IMR-90 (cell line): Measurements from ENCODE around the gene HELZ. TPM values are rescaled to one million over a fixed set of nuclear protein-coding genes. Genes with fewer than 3 reads are reported as not detected.

Experiments
- ATAC-seq: fragments of 200-7000 bp; cut with Tn5 transposase; 2 replicates; pipeline ENCODE4 v1.9.1; 2020; ENCODE audit warnings: low read depth, mild to moderate bottlenecking, moderate library complexity
- BruUV-seq: library from RNA; stranded (reverse); fragments of 400-500 nt; replicated peaks from 2 replicates; lab custom pipeline; 2021; lab: Mats Ljungman, UMichigan
- CTCF ChIA-PET: fragments of 300-600 bp; formaldehyde crosslinking; extraction: SDS; loops from one replicate; lab custom pipeline; 2021; ENCODE audit warnings: antibody characterized with exemption; lab: Yijun Ruan, JAX
- POLR2A ChIA-PET: fragments of 300-600 bp; sonication (Branson Sonifier 250); formaldehyde crosslinking; loops from one replicate; lab custom pipeline; 2022; ENCODE audit warnings: antibody characterized with exemption; ENCODE audit not compliant: unreplicated experiment; lab: Charles Lee
- DNase-seq: peaks from one replicate; pipeline ENCODE4 v3.0.0; 2013
- H2AFZ ChIP-seq: replicated peaks from 2 replicates; pipeline ENCODE3; 2013; ENCODE audit warnings: low read length, mild to moderate bottlenecking; ENCODE audit not compliant: poor library complexity
- H2AK5ac ChIP-seq: 2 replicates; pipeline ENCODE4 v1.6.1; 2013; ENCODE audit warnings: low read depth, low read length, inconsistent platforms
- H2AK9ac ChIP-seq: replicated peaks from 2 replicates; pipeline ENCODE3; 2013; ENCODE audit warnings: mild to moderate bottlenecking, low read depth, low read length, moderate library complexity; ENCODE audit not compliant: poor library complexity
- H2BK120ac ChIP-seq: 2 replicates; pipeline ENCODE4 v1.6.1; 2013; ENCODE audit warnings: low read depth, low read length, inconsistent platforms
- H2BK15ac ChIP-seq: 3 replicates; pipeline ENCODE4 v1.6.1; 2013; ENCODE audit warnings: low read depth, low read length, inconsistent platforms
- H2BK20ac ChIP-seq: 2 replicates; pipeline ENCODE4 v1.6.1; 2013; ENCODE audit warnings: low read depth, mild to moderate bottlenecking, inconsistent platforms, low read length, moderate library complexity
- H2BK5ac ChIP-seq: 2 replicates; pipeline ENCODE4 v1.6.1; 2013; ENCODE audit warnings: mild to moderate bottlenecking, low read depth, low read length, inconsistent platforms; ENCODE audit not compliant: poor library complexity, severe bottlenecking
- H3K14ac ChIP-seq: replicated peaks from 2 replicates; pipeline ENCODE4 v1.6.1; 2013; ENCODE audit warnings: low read depth, low read length, inconsistent platforms
- H3K18ac ChIP-seq: 2 replicates; pipeline ENCODE4 v1.6.1; 2013; ENCODE audit warnings: low read depth, low read length, control low read depth
- H3K23ac ChIP-seq: 2 replicates; pipeline ENCODE4 v1.6.1; 2013; ENCODE audit warnings: low read depth, low read length, inconsistent platforms
- H3K27ac ChIP-seq: 2 replicates; pipeline ENCODE4 v1.5.1; 2013; ENCODE audit warnings: mild to moderate bottlenecking, control low read depth, low read length; ENCODE audit not compliant: insufficient read depth
- H3K27me3 ChIP-seq: 2 replicates; pipeline ENCODE4 v1.6.1; 2013; ENCODE audit warnings: low read length; ENCODE audit not compliant: control insufficient read depth, insufficient read depth
- H3K36me3 ChIP-seq: 2 replicates; pipeline ENCODE4 v1.6.1; 2013; ENCODE audit warnings: low read length, mixed read lengths; ENCODE audit not compliant: control insufficient read depth, insufficient read depth
- H3K4ac ChIP-seq: 2 replicates; pipeline ENCODE4 v1.6.1; 2013; ENCODE audit warnings: low read depth, low read length, inconsistent platforms
- H3K4me1 ChIP-seq: 2 replicates; pipeline ENCODE4 v1.6.1; 2013; ENCODE audit warnings: low read length, mixed read lengths; ENCODE audit not compliant: control insufficient read depth, insufficient read depth
- H3K4me2 ChIP-seq: 2 replicates; pipeline ENCODE4 v1.6.1; 2013; ENCODE audit warnings: low read depth, mild to moderate bottlenecking, control low read depth, low read length, moderate library complexity
- H3K4me3 ChIP-seq: 2 replicates; pipeline ENCODE4 v1.5.1; 2013; ENCODE audit warnings: low read depth, mild to moderate bottlenecking, control low read depth, low read length, moderate library complexity; ENCODE audit not compliant: insufficient read depth
- H3K56ac ChIP-seq: 2 replicates; pipeline ENCODE4 v1.6.1; 2013; ENCODE audit warnings: low read length, inconsistent platforms; ENCODE audit not compliant: insufficient read depth; ENCODE audit errors: extremely low read depth
- H3K79me1 ChIP-seq, 2 experiments: 2 replicates each; pipeline ENCODE4 v1.6.1; 2013; ENCODE audit warnings: low read length in 2 of 2, inconsistent platforms in 1 of 2, low read depth in 1 of 2
- H3K9ac ChIP-seq: 2 replicates; pipeline ENCODE4 v1.6.1; 2013; ENCODE audit warnings: low read depth, low read length, control low read depth
- H3K9me1 ChIP-seq: 2 replicates; pipeline ENCODE4 v1.6.1; 2013; ENCODE audit warnings: low read length, inconsistent platforms; ENCODE audit not compliant: insufficient read depth
- H3K9me3 ChIP-seq: 2 replicates; pipeline ENCODE4 v1.6.1; 2013; ENCODE audit warnings: low read length; ENCODE audit not compliant: control insufficient read depth, insufficient read depth
- H4K20me1 ChIP-seq: 2 replicates; pipeline ENCODE4 v1.6.1; 2013; ENCODE audit warnings: low read length, inconsistent platforms; ENCODE audit not compliant: insufficient read depth
- H4K5ac ChIP-seq: 2 replicates; pipeline ENCODE4 v1.6.1; 2013; ENCODE audit warnings: mild to moderate bottlenecking, low read depth, low read length, control low read depth
- H4K8ac ChIP-seq, 2 experiments: 2 replicates each; pipeline ENCODE4 v1.6.1; 2013; ENCODE audit warnings: low read depth in 2 of 2, low read length in 2 of 2, control low read depth in 1 of 2, inconsistent platforms in 1 of 2
- H4K91ac ChIP-seq: 2 replicates; pipeline ENCODE4 v1.6.1; 2013; ENCODE audit warnings: low read depth, low read length, inconsistent platforms; ENCODE audit not compliant: insufficient read depth
- CEBPB ChIP-seq: IDR thresholded peaks from 2 replicates; pipeline ENCODE4 v1.6.1; 2012; ENCODE audit warnings: low read depth, low read length, improper control_type of control experiment
- FOS ChIP-seq: fragments of 150-350 bp; IDR thresholded peaks from 2 replicates; pipeline ENCODE4 v1.6.1; 2016; ENCODE audit warnings: low read depth, low read length
- MXI1 ChIP-seq: IDR thresholded peaks from 2 replicates; pipeline ENCODE4 v1.6.1; 2012; ENCODE audit warnings: low read depth, mild to moderate bottlenecking, low read length, moderate library complexity, borderline replicate concordance
- POLR2A ChIP-seq: IDR thresholded peaks from 2 replicates; pipeline ENCODE4 v1.6.1; 2012; ENCODE audit warnings: mild to moderate bottlenecking, low read depth, low read length
- RAD21 ChIP-seq: IDR thresholded peaks from 2 replicates; pipeline ENCODE4 v1.6.1; 2012; ENCODE audit warnings: low read length, improper control_type of control experiment
- RFX5 ChIP-seq: IDR thresholded peaks from 2 replicates; pipeline ENCODE4 v1.8.0; 2012; ENCODE audit warnings: low read depth, mild to moderate bottlenecking, low read length, moderate library complexity
- SMC3 ChIP-seq: fragments of 150-350 bp; IDR thresholded peaks from 2 replicates; pipeline ENCODE4 v1.6.1; 2016; ENCODE audit warnings: low read depth, mild to moderate bottlenecking, antibody characterized with exemption, low read length, moderate library complexity
- WGBS, 2 experiments: methylation state at CpG; one replicate each; pipeline versions ENCODE4 v1.1.5 to v1.1.7; 2013; ENCODE audit warnings: missing lambda C conversion rate in 2 of 2; ENCODE audit not compliant: insufficient read length in 1 of 2; ENCODE audit errors: extremely low coverage in 2 of 2; 5-methylcytosine and 5-hydroxymethylcytosine counted together
- dilution Hi-C: fragments of 300-500 bp; cut with HindIII; formaldehyde crosslinking; loops from one replicate; pipeline ENCODE4 v1.14.3; 2018; ENCODE audit warnings: low sequenced_read_pairs; ENCODE audit not compliant: unreplicated experiment
- in situ Hi-C: fragments of 300-500 bp; cut with MboI; formaldehyde crosslinking; loops from 3 replicates; pipeline ENCODE4 v1.14.3; 2019; ENCODE audit warnings: low sequenced_read_pairs, inconsistent platforms, mixed read lengths
- intact Hi-C: fragments of 100-400 bp; cut with micrococcal nuclease; formaldehyde crosslinking; loops from 2 replicates; pipeline ENCODE4 v1.10.0; 2022
- polyA plus RNA-seq, 3 experiments: library from polyadenylated mRNA; depleted of rRNA; stranded (reverse); fragments of >200 nt; gene quantifications; 2 replicates each; pipeline ENCODE4 v1.2.3, GENCODE V29; 2012; ENCODE audit warnings: low replicate concordance in 1 of 3
- total RNA-seq: library from RNA; depleted of rRNA; stranded (reverse); fragments of >200 nt; gene quantifications from 2 replicates; pipeline ENCODE4 v1.2.3, GENCODE V29; 2012
- TF ChIP-seq, protein P1 (sequence below): fragments of 150-350 bp; IDR thresholded peaks from 2 replicates; pipeline ENCODE4 v1.6.1; 2017; ENCODE audit warnings: mild to moderate bottlenecking, antibody characterized with exemption, low read length, low read depth

The HELZ gene
- total and polyA plus RNA-seq, 2 of the 4 experiments (the other 2 are of a cell fraction) = 8.0 to 60.6 TPM

DNA sequence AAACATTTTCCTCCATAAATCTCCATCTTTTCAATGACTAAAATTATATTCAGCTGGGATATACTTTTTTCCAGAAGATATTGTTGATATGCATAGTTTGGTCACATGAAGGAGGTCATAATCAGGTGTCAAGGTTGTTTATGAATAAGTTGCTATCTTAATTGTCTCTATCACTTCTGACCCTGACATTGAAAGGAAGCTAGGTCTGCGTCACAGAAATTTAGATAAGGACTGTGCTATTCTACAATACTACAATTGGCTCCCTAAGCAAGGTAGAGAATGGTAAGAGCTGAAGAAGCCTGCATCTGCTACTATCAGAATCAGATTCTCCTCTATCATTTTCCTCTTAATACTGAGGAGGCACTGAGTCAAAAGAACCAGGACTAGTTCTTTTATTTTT, 133.2 kb downstream of the HELZ start:
- Histone ChIP-seq H3K18ac (no peak overlapping the region), H2BK120ac (no peak overlapping the region), H3K27ac (no peak overlapping the region), H3K23ac (no peak overlapping the region), H3K56ac (no peak overlapping the region), H4K20me1 (no peaks in the 10 kb centered on the region), H4K5ac (no peak overlapping the region), H3K9me3 (no peaks in the 10 kb centered on the region), H3K79me1 (peaks cover 0 to 9% of the 10 kb centered on the region in 2 experiments; a peak in 2 of 4 replicates), H2BK15ac (no peak overlapping the region), H3K4me2 (no peak overlapping the region), H2AFZ (no peak overlapping the region), H2BK5ac (no peak overlapping the region), H3K27me3 (no peaks in the 10 kb centered on the region), H4K8ac (no peak overlapping the region), H3K9ac (no peak overlapping the region), H2AK5ac (no peak overlapping the region), H2BK20ac (no peak overlapping the region), H4K91ac (no peak overlapping the region), H3K9me1 (peaks cover 8% of the 10 kb centered on the region), H2AK9ac (no peak overlapping the region), H3K36me3 (peaks cover 28% of the 10 kb centered on the region), H3K14ac (no peak overlapping the region), H3K4me3 (no peak overlapping the region), H3K4ac (no peak overlapping the region), H3K4me1 (peaks cover 2% of the 10 kb centered on the region; the same call in 1 of the 2 replicates)
- ATAC-seq (no peak), DNase-seq (no peak)
- no CpG with 5 or more reads among the region's 1 CpG for WGBS, 2 experiments
- in situ Hi-C loops (no loop called here), intact Hi-C loops (no loop called here), dilution Hi-C loops (no loop called here)
- BruUV-seq = no TSS peak
- CTCF ChIA-PET = no interaction called here
- POLR2A ChIA-PET = no interaction called here
- TF ChIP-seq, protein P1, sequence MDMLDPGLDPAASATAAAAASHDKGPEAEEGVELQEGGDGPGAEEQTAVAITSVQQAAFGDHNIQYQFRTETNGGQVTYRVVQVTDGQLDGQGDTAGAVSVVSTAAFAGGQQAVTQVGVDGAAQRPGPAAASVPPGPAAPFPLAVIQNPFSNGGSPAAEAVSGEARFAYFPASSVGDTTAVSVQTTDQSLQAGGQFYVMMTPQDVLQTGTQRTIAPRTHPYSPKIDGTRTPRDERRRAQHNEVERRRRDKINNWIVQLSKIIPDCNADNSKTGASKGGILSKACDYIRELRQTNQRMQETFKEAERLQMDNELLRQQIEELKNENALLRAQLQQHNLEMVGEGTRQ = no peak
- no peak for TF ChIP-seq RAD21
- no peak for TF ChIP-seq MXI1
- no peak for TF ChIP-seq POLR2A
- no peak for TF ChIP-seq CEBPB
- TF ChIP-seq RFX5 = no peak
- no peak for TF ChIP-seq SMC3
- no peak for TF ChIP-seq FOS
